Erythroblast (primary cell): Measurements from ENCODE around the gene HOXB1.

Experiments
- GATA1 ChIP-seq: IDR thresholded peaks from 2 replicates; pipeline ENCODE4 v1.6.1; 2011; ENCODE audit warnings: low read depth, mild to moderate bottlenecking, control low read depth, low read length, moderate library complexity
- POLR2A ChIP-seq: IDR thresholded peaks from 2 replicates; pipeline ENCODE4 v1.6.1; 2011; ENCODE audit warnings: mild to moderate bottlenecking, low read length

DNA sequence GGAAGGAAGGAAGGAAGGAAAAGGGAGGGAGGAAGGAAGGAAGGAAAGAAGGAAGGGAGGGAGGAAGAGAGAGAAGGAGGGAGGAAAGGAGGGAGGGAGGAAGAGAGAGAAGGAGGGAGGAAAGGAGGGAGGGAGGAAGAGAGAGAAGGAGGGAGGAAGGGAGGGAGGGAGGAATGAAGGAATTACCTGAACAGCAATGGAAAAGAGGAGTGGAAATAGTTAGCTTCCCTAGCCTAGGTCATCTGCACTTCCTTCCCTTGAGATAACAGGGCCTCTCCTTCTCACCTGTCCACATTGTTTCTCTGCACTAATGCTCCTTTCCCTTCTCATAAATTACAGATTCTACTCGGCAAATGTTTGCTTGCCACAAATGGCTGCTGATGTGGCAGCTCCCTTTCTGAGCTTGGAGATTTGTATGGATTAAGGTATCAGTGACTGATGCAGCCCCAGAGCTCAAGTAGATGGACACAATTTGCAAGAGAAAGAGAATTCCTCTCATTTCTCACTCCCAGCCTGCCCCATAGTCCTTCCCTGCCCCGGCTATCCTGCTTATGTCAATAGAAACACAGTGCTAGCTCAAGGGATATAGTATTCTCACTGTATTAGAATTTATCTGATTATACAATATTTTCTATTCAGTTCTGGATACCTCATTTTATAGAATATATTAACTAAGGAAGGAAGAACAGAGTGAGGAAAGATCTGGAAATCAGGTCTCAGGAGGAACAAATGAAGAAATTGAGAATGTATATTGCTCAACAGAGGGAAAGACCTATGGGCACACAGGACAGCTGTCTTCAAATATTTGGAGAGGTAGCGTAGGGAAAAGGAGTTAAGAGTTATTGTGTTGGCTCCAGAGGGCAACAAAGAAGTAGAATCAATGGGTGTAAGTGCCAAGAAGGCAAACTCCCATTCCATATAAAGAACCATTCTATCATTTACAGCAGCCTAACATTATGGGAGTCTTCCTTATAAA lies 14.6 kb downstream of the HOXB1 start:
- TF ChIP-seq POLR2A, result no peak
- no peak for TF ChIP-seq GATA1
